ENCODE results near the gene FANCD2.
"Not testable (repeated sequence)": the region's sequence is repeated elsewhere in the genome, so short reads cannot be mapped to it uniquely, and the experiment has no call there.

DNA sequence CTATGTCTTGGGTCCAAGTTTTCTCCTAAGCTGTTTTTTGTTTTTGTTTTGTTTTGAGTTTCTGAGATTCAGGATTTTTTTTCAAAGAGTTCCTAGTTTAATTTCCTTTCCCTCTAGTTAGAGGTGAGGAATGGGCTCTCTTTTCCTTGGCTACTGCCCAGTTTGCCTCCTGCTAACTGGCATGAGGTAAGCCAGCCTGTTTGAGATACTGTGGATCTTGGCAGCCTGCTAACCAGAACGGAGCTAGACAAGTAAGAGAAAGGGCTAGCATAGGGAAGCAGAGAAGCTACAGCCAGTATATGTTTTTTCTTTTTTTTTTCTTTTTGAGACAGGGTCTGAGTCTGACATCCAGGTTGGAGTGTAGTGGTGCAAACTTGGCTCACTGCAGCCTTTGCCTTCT, 64.5 kb downstream of the FANCD2 start:
- TF ChIP-seq, protein P1, sequence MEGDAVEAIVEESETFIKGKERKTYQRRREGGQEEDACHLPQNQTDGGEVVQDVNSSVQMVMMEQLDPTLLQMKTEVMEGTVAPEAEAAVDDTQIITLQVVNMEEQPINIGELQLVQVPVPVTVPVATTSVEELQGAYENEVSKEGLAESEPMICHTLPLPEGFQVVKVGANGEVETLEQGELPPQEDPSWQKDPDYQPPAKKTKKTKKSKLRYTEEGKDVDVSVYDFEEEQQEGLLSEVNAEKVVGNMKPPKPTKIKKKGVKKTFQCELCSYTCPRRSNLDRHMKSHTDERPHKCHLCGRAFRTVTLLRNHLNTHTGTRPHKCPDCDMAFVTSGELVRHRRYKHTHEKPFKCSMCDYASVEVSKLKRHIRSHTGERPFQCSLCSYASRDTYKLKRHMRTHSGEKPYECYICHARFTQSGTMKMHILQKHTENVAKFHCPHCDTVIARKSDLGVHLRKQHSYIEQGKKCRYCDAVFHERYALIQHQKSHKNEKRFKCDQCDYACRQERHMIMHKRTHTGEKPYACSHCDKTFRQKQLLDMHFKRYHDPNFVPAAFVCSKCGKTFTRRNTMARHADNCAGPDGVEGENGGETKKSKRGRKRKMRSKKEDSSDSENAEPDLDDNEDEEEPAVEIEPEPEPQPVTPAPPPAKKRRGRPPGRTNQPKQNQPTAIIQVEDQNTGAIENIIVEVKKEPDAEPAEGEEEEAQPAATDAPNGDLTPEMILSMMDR (IDR thresholded peaks at IDR 0.05): not testable (repeated sequence)
- TF ChIP-seq CHD2 (IDR thresholded peaks at IDR 0.05; ENCODE audit: low read length, partially characterized antibody); NFE2L2 (conservative IDR thresholded peaks at IDR 0.05; ENCODE audit: low read length); NR3C1 (IDR thresholded peaks at IDR 0.05); TP53 (CRISPR knock-in tag; IDR thresholded peaks at IDR 0.05): not testable (repeated sequence)
- TF ChIP-seq, protein P2, sequence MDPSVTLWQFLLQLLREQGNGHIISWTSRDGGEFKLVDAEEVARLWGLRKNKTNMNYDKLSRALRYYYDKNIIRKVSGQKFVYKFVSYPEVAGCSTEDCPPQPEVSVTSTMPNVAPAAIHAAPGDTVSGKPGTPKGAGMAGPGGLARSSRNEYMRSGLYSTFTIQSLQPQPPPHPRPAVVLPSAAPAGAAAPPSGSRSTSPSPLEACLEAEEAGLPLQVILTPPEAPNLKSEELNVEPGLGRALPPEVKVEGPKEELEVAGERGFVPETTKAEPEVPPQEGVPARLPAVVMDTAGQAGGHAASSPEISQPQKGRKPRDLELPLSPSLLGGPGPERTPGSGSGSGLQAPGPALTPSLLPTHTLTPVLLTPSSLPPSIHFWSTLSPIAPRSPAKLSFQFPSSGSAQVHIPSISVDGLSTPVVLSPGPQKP (IDR thresholded peaks at IDR 0.05; ENCODE audit: low read depth, low read length): not testable (repeated sequence)
- TF ChIP-seq, protein P3, sequence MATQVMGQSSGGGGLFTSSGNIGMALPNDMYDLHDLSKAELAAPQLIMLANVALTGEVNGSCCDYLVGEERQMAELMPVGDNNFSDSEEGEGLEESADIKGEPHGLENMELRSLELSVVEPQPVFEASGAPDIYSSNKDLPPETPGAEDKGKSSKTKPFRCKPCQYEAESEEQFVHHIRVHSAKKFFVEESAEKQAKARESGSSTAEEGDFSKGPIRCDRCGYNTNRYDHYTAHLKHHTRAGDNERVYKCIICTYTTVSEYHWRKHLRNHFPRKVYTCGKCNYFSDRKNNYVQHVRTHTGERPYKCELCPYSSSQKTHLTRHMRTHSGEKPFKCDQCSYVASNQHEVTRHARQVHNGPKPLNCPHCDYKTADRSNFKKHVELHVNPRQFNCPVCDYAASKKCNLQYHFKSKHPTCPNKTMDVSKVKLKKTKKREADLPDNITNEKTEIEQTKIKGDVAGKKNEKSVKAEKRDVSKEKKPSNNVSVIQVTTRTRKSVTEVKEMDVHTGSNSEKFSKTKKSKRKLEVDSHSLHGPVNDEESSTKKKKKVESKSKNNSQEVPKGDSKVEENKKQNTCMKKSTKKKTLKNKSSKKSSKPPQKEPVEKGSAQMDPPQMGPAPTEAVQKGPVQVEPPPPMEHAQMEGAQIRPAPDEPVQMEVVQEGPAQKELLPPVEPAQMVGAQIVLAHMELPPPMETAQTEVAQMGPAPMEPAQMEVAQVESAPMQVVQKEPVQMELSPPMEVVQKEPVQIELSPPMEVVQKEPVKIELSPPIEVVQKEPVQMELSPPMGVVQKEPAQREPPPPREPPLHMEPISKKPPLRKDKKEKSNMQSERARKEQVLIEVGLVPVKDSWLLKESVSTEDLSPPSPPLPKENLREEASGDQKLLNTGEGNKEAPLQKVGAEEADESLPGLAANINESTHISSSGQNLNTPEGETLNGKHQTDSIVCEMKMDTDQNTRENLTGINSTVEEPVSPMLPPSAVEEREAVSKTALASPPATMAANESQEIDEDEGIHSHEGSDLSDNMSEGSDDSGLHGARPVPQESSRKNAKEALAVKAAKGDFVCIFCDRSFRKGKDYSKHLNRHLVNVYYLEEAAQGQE (IDR thresholded peaks at IDR 0.05): not testable (repeated sequence)
